ENCODE data around the gene ELOVL6. TPM values are rescaled to one million over a fixed set of nuclear protein-coding genes. Genes with fewer than 3 reads are reported as not detected.

Gene ELOVL6
- total and polyA plus RNA-seq, 4 donors, result 19.5 to 38.8 (median 37.5) TPM

- no peak overlapping the region for H3K27ac ChIP-seq (ENCODE audit: low read depth in 1 of 2, low read length in 2 of 2)
- no peaks in the 10 kb centered on the region for H3K27me3 ChIP-seq (ENCODE audit: control insufficient read depth in 4 of 4, insufficient read depth in 4 of 4, low read length in 3 of 4)
These were observed 199.4 kb downstream of the ELOVL6 start for GRCh38 chr4:109998867-109999584.

More at GRCh38 chr4:109998867-109999584, 199.4 kb downstream of the ELOVL6 start:
- H3K4me3 ChIP-seq (ENCODE audit: low read depth in 1 of 3, low read length in 3 of 3), result no peak overlapping the region
- H3K36me3 ChIP-seq (ENCODE audit: control insufficient read depth in 4 of 4, insufficient read depth in 3 of 4, low read depth in 1 of 4, low read length in 3 of 4), result no peaks in the 10 kb centered on the region
- DNase-seq (ENCODE audit: low spot score), result no peak
- TF ChIP-seq TAF1 (conservative IDR thresholded peaks at IDR 0.05) (no peak), HNF4G (IDR thresholded peaks at IDR 0.05) (no peak), SP1 (IDR thresholded peaks at IDR 0.05) (no peak), EGR1 (IDR thresholded peaks at IDR 0.05; ENCODE audit: low read depth in 2 of 2) (no peak), CTCF (IDR thresholded peaks at IDR 0.05; ENCODE audit: low read depth, low read length, missing input control) (peak; percentile 82), NR2F2 (IDR thresholded peaks at IDR 0.05) (no peak), FOXA2 (IDR thresholded peaks at IDR 0.05) (no peak), YY1 (IDR thresholded peaks at IDR 0.05) (no peak), RAD21 (IDR thresholded peaks at IDR 0.05) (peak; percentile 88 to 89), REST (IDR thresholded peaks at IDR 0.05) (no peak), ATF3 (IDR thresholded peaks at IDR 0.05) (no peak), HNF4A (conservative IDR thresholded peaks at IDR 0.05) (peak in 1 of 2 donors; percentile 30), ZBTB33 (IDR thresholded peaks at IDR 0.05) (no peak), FOXA1 (IDR thresholded peaks at IDR 0.05) (no peak), RXRA (IDR thresholded peaks at IDR 0.05) (peak in 1 of 2 donors; percentile 33), JUND (IDR thresholded peaks at IDR 0.05) (no peak), GABPA (IDR thresholded peaks at IDR 0.05 in 1 of 2, conservative IDR thresholded peaks at IDR 0.05 in 1 of 2) (no peak), MAX (IDR thresholded peaks at IDR 0.05) (no peak)
- peak overlapping the region in 1 of 2 donors; percentile 39 for H3K9ac ChIP-seq (ENCODE audit: low read depth in 1 of 2, low read length in 2 of 2)
- 27% methylated on average over 3 of the region's 3 CpGs for WGBS
- no peaks in the 10 kb centered on the region for H3K9me3 ChIP-seq (ENCODE audit: control insufficient read depth in 4 of 4, low read length in 3 of 4)
- peaks cover 0 to 10% (median 5%) of the 10 kb centered on the region in 4 donors for H3K4me1 ChIP-seq (ENCODE audit: control insufficient read depth in 4 of 4, insufficient read depth in 4 of 4, low read length in 3 of 4)
